ENCODE measurements around the gene ABCA4.

GRCh38 chr1:94001397-94002045 lies 119.4 kb downstream of the ABCA4 start:
- TF ChIP-seq, protein P1, sequence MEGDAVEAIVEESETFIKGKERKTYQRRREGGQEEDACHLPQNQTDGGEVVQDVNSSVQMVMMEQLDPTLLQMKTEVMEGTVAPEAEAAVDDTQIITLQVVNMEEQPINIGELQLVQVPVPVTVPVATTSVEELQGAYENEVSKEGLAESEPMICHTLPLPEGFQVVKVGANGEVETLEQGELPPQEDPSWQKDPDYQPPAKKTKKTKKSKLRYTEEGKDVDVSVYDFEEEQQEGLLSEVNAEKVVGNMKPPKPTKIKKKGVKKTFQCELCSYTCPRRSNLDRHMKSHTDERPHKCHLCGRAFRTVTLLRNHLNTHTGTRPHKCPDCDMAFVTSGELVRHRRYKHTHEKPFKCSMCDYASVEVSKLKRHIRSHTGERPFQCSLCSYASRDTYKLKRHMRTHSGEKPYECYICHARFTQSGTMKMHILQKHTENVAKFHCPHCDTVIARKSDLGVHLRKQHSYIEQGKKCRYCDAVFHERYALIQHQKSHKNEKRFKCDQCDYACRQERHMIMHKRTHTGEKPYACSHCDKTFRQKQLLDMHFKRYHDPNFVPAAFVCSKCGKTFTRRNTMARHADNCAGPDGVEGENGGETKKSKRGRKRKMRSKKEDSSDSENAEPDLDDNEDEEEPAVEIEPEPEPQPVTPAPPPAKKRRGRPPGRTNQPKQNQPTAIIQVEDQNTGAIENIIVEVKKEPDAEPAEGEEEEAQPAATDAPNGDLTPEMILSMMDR (IDR thresholded peaks at IDR 0.05), result no peak
- no peak for TF ChIP-seq POLR2A (IDR thresholded peaks at IDR 0.05)
